ENCODE data around the gene SNX9.
"Not testable (repeated sequence)": the region's sequence is repeated elsewhere in the genome, so short reads cannot be mapped to it uniquely, and the experiment has no call there.

SNX9 gene

DNA sequence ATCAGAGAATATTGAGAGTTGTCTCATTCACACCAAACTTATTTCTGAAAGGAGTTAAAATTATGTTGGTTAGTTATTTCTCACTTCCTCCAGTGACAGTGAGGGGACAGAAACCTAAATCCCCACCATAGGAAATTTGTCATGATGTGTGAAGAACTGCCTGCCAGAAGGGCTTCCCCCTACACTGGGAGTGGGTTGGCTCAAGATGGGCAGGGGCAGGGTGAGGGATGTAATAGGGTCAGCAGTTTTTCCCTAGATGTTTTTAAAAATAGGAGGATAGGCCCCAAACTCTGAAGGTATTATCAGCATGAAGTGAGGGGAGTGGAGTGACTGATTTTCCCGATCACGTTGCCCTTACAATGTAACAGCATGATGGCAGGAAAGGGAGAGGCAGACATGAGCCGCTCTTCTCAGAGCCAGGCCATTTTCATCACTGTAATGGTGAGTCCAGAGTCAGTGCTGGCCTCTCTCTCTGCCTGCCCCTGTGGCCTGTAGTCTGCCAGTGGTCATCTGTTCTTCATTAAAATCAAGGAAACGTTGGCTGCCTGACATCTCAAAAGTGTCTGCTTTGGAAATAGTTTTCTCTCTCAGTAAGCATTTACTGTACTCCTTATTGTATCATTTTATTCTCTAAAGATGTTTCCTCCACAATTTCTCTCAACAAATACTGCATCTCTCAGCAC, 98.8 kb downstream of the SNX9 start:
- DNase-seq (ENCODE audit: low read depth in 2 of 2) = no peak

- no peak for DNase-seq (ENCODE audit: low read depth in 2 of 2)
Observed at GRCh38 chr6:157925771-157926170, 102.7 kb downstream of the SNX9 start.

- no peak for DNase-seq (ENCODE audit: low read depth in 2 of 2)
Observed at GRCh38 chr6:157927011-157927410, 104.0 kb downstream of the SNX9 start.

DNA sequence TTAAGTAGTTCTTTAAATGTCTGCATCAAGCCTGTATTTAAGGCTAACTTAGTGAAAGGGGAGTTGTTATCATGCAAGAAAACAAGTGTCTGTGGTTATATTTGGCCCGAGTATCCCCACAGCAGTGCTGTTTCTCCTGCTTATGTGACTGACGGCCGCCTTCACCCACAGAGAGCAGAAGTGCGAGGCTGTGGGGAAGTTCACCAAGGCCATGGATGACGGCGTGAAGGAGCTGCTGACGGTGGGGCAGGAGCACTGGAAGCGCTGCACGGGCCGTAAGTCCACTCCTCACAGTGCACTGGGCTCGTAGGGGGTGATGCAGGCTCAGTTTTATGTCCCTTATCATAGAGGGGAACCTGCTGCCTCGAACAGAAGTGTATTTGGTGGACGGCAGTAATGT, 105.4 kb downstream of the SNX9 start:
- no peak for DNase-seq (ENCODE audit: low read depth in 2 of 2)

GRCh38 chr6:157929076-157929475, 106.0 kb downstream of the SNX9 start:
- no peak for DNase-seq (ENCODE audit: low read depth in 2 of 2)

GRCh38 chr6:157929765-157930319, 106.8 kb downstream of the SNX9 start:
- DNase-seq (ENCODE audit: low read depth in 2 of 2) = no peak

DNA sequence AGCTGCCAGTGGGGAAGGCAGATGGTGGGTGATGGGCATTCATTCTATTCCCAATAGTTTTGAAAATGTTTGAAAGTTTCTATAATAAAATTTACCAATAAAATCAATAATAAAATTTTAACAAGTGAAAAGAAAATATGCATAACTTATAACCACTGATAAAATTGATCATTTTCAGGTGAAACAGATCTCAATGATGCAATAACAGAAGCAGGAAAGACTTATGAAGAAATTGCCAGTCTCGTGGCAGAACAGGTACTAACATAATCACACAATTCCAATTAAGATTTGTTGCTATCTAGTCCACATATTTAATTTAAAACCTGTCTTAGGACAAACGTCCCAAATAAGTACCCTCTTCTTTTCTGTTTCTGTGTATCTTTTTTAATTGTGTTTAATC, 112.7 kb downstream of the SNX9 start:
- no peak for DNase-seq (ENCODE audit: low read depth in 2 of 2)

DNA sequence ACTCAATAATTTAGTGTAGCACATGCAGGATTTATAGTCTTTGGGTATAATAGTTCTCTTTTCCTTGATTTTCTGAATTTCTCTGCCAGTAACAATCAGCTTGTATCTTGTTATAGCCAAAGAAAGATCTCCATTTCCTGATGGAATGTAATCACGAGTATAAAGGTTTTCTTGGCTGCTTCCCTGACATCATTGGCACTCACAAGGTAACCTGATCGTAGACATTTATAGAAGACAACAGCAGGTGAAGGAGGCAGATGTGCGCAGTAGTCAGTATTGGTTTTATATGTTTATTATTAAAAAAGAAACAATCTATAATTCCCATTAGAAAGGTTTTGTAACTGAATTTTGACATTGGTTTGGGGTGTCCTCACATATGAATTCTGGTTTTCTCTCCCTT, 114.3 kb downstream of the SNX9 start:
- DNase-seq (ENCODE audit: low read depth in 2 of 2) = no peak

DNA sequence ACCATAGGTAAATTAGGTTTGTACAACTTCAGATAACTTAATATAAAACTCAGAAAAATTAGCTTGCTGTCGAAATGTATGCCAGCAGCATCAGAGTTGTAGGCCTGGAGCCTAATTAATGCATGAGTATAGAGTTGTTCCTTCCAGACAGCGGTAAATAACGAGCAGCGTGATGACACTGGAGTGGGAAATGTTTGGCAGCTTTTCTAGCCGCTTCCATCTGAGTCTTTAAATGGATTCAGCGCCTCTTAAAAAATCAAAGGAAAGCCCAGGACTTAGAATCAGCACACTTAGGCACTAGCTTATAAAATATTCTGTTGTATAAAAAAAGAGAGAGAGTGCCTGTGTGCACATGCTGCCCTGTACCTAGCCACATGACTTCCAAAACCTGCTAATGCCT, 114.9 kb downstream of the SNX9 start:
- DNase-seq (ENCODE audit: low read depth in 2 of 2) = no peak

DNA sequence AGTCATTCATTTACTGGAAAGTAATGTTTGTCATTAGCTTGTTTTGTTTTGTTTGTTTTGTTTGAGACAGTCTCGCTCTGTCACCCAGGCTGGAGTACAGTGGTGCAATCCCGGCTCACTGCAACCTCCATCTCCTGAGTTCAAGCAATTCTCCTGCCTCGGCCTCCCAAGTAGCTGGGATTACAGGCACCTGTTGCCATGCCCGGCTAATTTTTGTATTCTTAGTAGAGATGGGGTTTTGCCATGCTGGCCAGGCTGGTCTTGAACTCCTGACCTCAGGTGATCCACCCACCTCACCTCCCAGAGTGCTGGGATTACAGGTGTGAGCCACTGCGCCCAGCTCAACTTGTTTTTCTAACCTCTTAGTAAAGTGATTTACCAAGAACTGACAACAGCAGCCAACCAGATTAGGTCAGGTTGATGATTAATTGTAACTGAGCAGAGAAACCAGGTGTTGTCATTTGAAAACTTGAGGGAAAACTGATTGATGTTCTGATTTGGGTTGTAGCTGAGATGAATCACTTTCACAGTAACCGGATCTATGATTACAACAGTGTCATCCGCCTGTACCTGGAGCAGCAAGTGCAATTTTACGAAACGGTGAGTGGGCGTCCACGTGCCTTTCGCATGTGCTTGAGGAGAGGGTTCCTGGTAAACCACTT, 117.5 kb downstream of the SNX9 start:
- DNase-seq (ENCODE audit: low read depth in 2 of 2) = peak; percentile 40 to 53

- no peak for DNase-seq (ENCODE audit: low read depth in 2 of 2)
Observed at GRCh38 chr6:157941101-157941863, 118.2 kb downstream of the SNX9 start.

DNA sequence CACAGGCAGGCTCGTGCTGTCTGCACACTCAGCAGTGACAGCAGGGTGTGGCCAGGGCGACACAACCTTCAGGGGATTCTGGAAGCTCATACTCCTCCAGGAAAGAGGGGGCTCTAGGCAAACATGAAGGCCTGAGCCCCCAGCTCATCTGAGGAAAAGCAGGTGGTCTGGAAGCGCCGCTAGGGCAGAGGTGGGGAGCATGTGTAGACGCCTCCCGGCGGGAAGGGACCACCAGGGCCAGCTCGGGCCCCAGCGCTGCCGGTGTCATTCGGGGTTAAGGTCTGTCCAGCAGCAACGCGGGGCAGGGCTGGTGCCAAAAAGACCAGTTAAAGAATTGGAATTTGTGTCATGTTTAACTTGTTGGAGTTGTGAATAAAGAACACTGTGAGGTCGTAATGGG, 119.3 kb downstream of the SNX9 start:
- no peak for DNase-seq (ENCODE audit: low read depth in 2 of 2)

- DNase-seq (ENCODE audit: low read depth in 2 of 2) = no peak
Observed at GRCh38 chr6:157943249-157943963, 120.4 kb downstream of the SNX9 start.

DNA sequence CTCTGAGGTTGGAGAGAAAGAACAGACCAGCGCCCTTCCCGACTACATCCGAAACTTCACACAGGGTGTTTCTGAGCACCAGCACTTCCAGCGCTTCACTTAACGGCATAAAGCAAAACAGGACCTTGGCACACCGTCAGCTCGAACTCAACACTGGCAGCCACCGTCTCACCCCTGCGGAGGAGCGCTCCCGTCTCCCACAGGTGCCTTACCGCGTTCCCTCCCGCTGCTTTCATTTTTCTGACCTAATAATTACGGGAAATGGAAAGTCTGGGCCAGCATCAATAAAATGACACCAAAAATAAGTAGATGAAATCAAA, 120.9 kb downstream of the SNX9 start:
- no peak for DNase-seq (ENCODE audit: low read depth in 2 of 2)

- DNase-seq (ENCODE audit: low read depth in 2 of 2) = peak; percentile 18 to 22
Observed at GRCh38 chr6:157944983-157945931, 122.2 kb downstream of the SNX9 start.

DNA sequence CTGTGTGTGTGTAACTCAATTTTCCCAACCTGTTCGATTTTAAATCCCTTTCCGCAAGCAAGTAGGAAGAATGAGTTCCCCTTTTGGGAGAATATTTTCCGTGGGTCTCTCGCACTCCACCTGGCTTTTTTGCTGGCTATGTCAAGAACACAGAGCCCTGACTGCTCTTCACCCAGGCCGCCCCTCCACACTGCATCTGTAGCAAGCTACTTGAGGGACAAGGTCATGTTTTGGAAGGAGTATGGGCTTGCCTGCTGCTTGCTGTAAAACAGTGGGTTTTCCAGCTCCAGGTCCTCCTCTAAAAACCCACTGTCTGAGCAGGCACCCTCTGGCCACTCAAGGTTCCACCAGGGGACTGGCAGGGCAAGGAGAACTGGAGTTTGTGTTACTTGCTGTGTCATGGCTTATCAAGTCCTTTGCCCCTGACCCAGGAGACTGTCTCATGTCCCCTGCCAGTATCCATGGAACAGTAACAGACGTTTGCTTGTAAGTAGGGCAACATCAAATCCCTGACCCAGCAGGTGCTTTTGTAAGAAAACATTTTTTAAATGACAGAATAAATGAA, 123.1 kb downstream of the SNX9 start:
- no peak for DNase-seq (ENCODE audit: low read depth in 2 of 2)

- no peak for DNase-seq (ENCODE audit: low read depth in 2 of 2)
Observed at GRCh38 chr6:157946865-157947532, 124.0 kb downstream of the SNX9 start.

DNA sequence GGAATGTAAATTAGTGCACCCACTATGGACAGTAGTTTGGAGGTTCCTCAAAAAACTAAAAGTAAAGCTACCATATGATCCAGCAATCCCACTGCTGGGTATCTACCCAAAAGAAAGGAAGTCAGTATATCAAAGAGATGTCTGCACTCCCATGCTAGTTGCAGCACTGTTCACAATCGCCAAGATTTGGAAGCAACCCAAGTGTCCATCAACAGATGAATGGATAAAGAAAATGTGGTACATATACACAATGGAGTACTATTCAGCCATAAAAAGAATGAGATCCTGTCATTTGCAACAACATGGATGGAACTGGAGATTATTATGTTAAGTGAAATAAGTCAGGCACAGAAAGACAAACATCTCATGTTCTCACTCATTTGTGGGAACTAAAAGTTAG, 127.9 kb downstream of the SNX9 start:
- DNase-seq (ENCODE audit: low read depth in 2 of 2) = not testable (repeated sequence)

GRCh38 chr6:157951828-157952227, 128.8 kb downstream of the SNX9 start:
- no peak for DNase-seq (ENCODE audit: low read depth in 2 of 2)

DNA sequence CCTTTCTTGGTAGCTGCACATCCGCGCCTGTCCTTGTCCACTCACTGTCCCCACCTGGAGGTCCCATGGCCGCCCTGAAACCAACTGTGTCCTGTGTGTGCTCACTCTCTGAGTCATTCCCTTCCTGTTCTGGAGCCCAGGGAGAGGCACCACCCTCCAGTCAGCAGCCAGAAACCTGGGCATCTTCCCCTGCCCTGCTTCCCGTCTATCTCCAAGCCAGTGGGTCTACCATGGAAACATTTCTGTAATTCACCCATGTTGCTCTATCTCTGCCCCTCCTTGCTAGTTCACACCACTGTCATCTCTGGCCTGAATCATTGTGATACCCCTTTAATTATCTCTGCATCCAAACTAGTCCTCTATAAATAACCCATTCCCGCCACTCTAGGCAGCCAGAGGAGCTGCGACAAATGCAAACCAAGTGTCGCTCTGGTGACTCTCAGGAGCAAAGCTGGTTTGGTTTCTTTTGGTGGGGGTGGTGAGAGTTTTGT, 129.9 kb downstream of the SNX9 start:
- no peak for DNase-seq (ENCODE audit: low read depth in 2 of 2)

Measured in activated CD4-positive, alpha-beta T cell treated with anti-CD3 and anti-CD28 coated beads for 24 hours (primary cell).